MCF 10A (cell line): ENCODE results near the gene RACGAP1. TPM values are rescaled to one million over a fixed set of nuclear protein-coding genes. Genes with fewer than 3 reads are reported as not detected.
A peak's percentile ranks its signal among the peaks of the same experiment; 100 is the strongest.

Experiments
- Bru-seq: library from RNA; stranded (reverse); fragments of 400-500 nt; gene quantifications from one replicate; lab custom pipeline; 2021; lab: Mats Ljungman, UMichigan
- BruChase-seq, 2 experiments: library from RNA; stranded (reverse); fragments of 400-500 nt; gene quantifications; one replicate each; lab custom pipeline; 2021; lab: Mats Ljungman, UMichigan
- BruUV-seq: library from RNA; stranded (reverse); fragments of 400-500 nt; replicated peaks from 2 replicates; lab custom pipeline; 2021; lab: Mats Ljungman, UMichigan
- CTCF ChIA-PET: fragments of 300-600 bp; sonication (Branson Sonifier 250); formaldehyde crosslinking; extraction: SDS; loops from one replicate; lab custom pipeline; 2021; ENCODE audit warnings: antibody characterized with exemption, inconsistent platforms; lab: Yijun Ruan, JAX
- POLR2A ChIA-PET: fragments of 300-600, 350-650 bp; sonication (Branson Sonifier 250); formaldehyde crosslinking; extraction: SDS; loops from one replicate; lab custom pipeline; 2020; ENCODE audit warnings: antibody characterized with exemption, inconsistent platforms; lab: Yijun Ruan, JAX
- DNase-seq: peaks from one replicate; pipeline ENCODE4 v3.0.0-alpha.2; 2018; ENCODE audit not compliant: unreplicated experiment
- H3K27ac Mint-ChIP-seq: one replicate; pipeline ENCODE4 v1.8.0; 2022; ENCODE audit warnings: mild to moderate bottlenecking, low read depth, mixed read lengths; ENCODE audit not compliant: unreplicated experiment
- H3K27me3 Mint-ChIP-seq: one replicate; pipeline ENCODE4 v1.8.0; 2022; ENCODE audit warnings: mixed read lengths; ENCODE audit not compliant: insufficient read depth, unreplicated experiment
- H3K36me3 Mint-ChIP-seq: one replicate; pipeline ENCODE4 v1.8.0; 2022; ENCODE audit warnings: mild to moderate bottlenecking, moderate library complexity, mixed read lengths; ENCODE audit not compliant: insufficient read depth, unreplicated experiment
- H3K4me1 Mint-ChIP-seq: one replicate; pipeline ENCODE4 v1.8.0; 2022; ENCODE audit warnings: mixed read lengths; ENCODE audit not compliant: insufficient read depth, unreplicated experiment
- H3K4me3 Mint-ChIP-seq: one replicate; pipeline ENCODE4 v1.8.0; 2022; ENCODE audit warnings: mild to moderate bottlenecking, moderate library complexity, mixed read lengths; ENCODE audit not compliant: unreplicated experiment
- H3K9me3 Mint-ChIP-seq: one replicate; pipeline ENCODE4 v1.8.0; 2022; ENCODE audit warnings: mixed read lengths; ENCODE audit not compliant: unreplicated experiment
- CTCF ChIP-seq: fragments of 200-600 bp; IDR thresholded peaks from one replicate; pipeline ENCODE4 v1.8.0; 2022; ENCODE audit warnings: antibody characterized with exemption, mild to moderate bottlenecking; ENCODE audit not compliant: unreplicated experiment
- intact Hi-C: fragments of 100-400 bp; cut with micrococcal nuclease; formaldehyde crosslinking; loops from 2 replicates; pipeline ENCODE4 v1.14.1; 2022
- long read RNA-seq: library from polyadenylated mRNA; stranded (forward); transcript quantifications from one replicate; pipeline ENCODE4 v2.0.0, GENCODE V29; 2022
- total RNA-seq: library from RNA; stranded (reverse); gene quantifications from 2 replicates; pipeline ENCODE4 v1.2.3, GENCODE V29; 2022

The RACGAP1 gene
- total RNA-seq = 58.5 and 67.9 TPM in 2 replicates
- percentile 66 among the genes with signal in this experiment for Bru-seq, nascent RNA
- BruChase-seq, experiment 1, labeled RNA remaining after a 6-hour chase = percentile 76 among the genes with signal in this experiment
- percentile 73 among the genes with signal in this experiment for BruChase-seq, experiment 2, labeled RNA remaining after a 2-hour chase
- long read RNA-seq, partial matches to known transcripts = 1 of 8 reads
- long read RNA-seq, other reads (novel, unspliced or antisense) = 5 of 8 reads

- H3K36me3 Mint-ChIP-seq = no peaks in the 10 kb centered on the region
- intact Hi-C loops = no loop called here
- ChIA-PET POLR2A (interaction anchor here (0.6 to 2.0 kb wide), 21 partner anchors 9 to 862 kb away, joined by 3 to 25 read pairs (median 4); partner anchors contain the start of genes COX14, SMARCD1 and TMBIM6), CTCF (interaction anchor here (0.6 to 2.9 kb wide), 9 partner anchors 8 to 284 kb away, joined by 3 to 17 read pairs (median 3); partner anchors contain the start of gene TMBIM6)
- TF ChIP-seq CTCF = no peak
- no TSS peak for BruUV-seq
- H3K4me3 Mint-ChIP-seq = peak within 1 kb of the TSS; percentile 98
- H3K27me3 Mint-ChIP-seq = no peaks in the 10 kb centered on the region
- H3K9me3 Mint-ChIP-seq = no peaks in the 10 kb centered on the region
- peak; percentile 99 for DNase-seq
- peak within 1 kb of the TSS; percentile 96 for H3K27ac Mint-ChIP-seq
- peaks cover 33% of the 10 kb centered on the region for H3K4me1 Mint-ChIP-seq
These were observed at the start of gene RACGAP1 for GRCh38 chr12:50025187-50026059. TSS of gene RACGAP1 (minus strand) at chr12:50025494. CDS start at chr12:50016715, 8,779 bp downstream.

- no peak for DNase-seq
- CTCF ChIA-PET = interaction anchor here (0.6 to 11.8 kb wide), 14 partner anchors 11 to 334 kb away, joined by 3 to 241 read pairs (median 5); partner anchors contain the start of gene AQP6
- intact Hi-C loops = loop anchor here (10.0 kb wide), 1 partner anchor 561 kb away; no protein-coding TSS in a partner anchor
- no peaks in the 10 kb centered on the region for H3K36me3 Mint-ChIP-seq
- H3K4me3 Mint-ChIP-seq = no peak overlapping the region
- H3K9me3 Mint-ChIP-seq = no peaks in the 10 kb centered on the region
- POLR2A ChIA-PET = no interaction called here
- H3K4me1 Mint-ChIP-seq = peaks cover 15% of the 10 kb centered on the region
- no peak overlapping the region for H3K27ac Mint-ChIP-seq
- no TSS peak for BruUV-seq
- no peak for TF ChIP-seq CTCF
- H3K27me3 Mint-ChIP-seq = no peaks in the 10 kb centered on the region
These were observed 48.4 kb upstream of the RACGAP1 start for GRCh38 chr12:50073712-50074111.

GRCh38 chr12:50073206-50073605, 47.9 kb upstream of the RACGAP1 start:
- Mint-ChIP-seq H3K36me3 (no peaks in the 10 kb centered on the region), H3K4me3 (no peak overlapping the region), H3K27me3 (no peaks in the 10 kb centered on the region), H3K4me1 (peaks cover 15% of the 10 kb centered on the region), H3K27ac (no peak overlapping the region), H3K9me3 (no peaks in the 10 kb centered on the region)
- intact Hi-C loops = loop anchor here (10.0 kb wide), 1 partner anchor 562 kb away; no protein-coding TSS in a partner anchor
- no peak for TF ChIP-seq CTCF
- ChIA-PET POLR2A (no interaction called here), CTCF (interaction anchor here (0.8 to 11.8 kb wide), 7 partner anchors 11 to 104 kb away, joined by 3 to 241 read pairs (median 16); partner anchors contain the start of gene AQP6)
- no TSS peak for BruUV-seq
- no peak for DNase-seq
